ENCODE results near the gene KPNA1. TPM values are rescaled to one million over a fixed set of nuclear protein-coding genes. Genes with fewer than 3 reads are reported as not detected.

Gene KPNA1
- total and polyA plus RNA-seq, 2 experiments from 2014 or later: 19.8 to 30.1 TPM

DNA sequence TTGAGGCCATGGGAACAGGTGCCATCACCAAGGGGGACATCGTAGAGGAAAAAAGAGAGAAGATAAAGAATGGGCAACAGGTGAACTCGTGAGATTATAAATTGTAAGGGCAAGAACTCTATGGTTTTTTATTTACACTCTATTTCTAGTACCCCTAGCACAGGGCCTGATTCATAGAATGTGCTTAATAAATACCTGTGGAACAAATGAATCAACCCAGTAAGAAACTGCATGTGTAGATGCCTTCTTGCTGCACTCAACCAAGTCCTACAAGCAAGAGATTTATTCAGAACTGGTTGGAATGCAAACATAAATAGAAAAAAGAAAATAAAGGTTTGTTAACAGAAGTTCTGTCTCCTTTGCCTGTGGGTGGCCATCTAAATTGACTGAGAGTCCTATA lies 18.7 kb upstream of the KPNA1 start:
- no peak for TF ChIP-seq STAT1 (IDR thresholded peaks at IDR 0.05; ENCODE audit: unreplicated experiment)
- TF ChIP-seq, protein P1, sequence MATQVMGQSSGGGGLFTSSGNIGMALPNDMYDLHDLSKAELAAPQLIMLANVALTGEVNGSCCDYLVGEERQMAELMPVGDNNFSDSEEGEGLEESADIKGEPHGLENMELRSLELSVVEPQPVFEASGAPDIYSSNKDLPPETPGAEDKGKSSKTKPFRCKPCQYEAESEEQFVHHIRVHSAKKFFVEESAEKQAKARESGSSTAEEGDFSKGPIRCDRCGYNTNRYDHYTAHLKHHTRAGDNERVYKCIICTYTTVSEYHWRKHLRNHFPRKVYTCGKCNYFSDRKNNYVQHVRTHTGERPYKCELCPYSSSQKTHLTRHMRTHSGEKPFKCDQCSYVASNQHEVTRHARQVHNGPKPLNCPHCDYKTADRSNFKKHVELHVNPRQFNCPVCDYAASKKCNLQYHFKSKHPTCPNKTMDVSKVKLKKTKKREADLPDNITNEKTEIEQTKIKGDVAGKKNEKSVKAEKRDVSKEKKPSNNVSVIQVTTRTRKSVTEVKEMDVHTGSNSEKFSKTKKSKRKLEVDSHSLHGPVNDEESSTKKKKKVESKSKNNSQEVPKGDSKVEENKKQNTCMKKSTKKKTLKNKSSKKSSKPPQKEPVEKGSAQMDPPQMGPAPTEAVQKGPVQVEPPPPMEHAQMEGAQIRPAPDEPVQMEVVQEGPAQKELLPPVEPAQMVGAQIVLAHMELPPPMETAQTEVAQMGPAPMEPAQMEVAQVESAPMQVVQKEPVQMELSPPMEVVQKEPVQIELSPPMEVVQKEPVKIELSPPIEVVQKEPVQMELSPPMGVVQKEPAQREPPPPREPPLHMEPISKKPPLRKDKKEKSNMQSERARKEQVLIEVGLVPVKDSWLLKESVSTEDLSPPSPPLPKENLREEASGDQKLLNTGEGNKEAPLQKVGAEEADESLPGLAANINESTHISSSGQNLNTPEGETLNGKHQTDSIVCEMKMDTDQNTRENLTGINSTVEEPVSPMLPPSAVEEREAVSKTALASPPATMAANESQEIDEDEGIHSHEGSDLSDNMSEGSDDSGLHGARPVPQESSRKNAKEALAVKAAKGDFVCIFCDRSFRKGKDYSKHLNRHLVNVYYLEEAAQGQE (IDR thresholded peaks at IDR 0.05; ENCODE audit: unreplicated experiment): no peak
- TF ChIP-seq NANOG (IDR thresholded peaks at IDR 0.05; ENCODE audit: borderline replicate concordance): no peak
- TF ChIP-seq, protein P2, sequence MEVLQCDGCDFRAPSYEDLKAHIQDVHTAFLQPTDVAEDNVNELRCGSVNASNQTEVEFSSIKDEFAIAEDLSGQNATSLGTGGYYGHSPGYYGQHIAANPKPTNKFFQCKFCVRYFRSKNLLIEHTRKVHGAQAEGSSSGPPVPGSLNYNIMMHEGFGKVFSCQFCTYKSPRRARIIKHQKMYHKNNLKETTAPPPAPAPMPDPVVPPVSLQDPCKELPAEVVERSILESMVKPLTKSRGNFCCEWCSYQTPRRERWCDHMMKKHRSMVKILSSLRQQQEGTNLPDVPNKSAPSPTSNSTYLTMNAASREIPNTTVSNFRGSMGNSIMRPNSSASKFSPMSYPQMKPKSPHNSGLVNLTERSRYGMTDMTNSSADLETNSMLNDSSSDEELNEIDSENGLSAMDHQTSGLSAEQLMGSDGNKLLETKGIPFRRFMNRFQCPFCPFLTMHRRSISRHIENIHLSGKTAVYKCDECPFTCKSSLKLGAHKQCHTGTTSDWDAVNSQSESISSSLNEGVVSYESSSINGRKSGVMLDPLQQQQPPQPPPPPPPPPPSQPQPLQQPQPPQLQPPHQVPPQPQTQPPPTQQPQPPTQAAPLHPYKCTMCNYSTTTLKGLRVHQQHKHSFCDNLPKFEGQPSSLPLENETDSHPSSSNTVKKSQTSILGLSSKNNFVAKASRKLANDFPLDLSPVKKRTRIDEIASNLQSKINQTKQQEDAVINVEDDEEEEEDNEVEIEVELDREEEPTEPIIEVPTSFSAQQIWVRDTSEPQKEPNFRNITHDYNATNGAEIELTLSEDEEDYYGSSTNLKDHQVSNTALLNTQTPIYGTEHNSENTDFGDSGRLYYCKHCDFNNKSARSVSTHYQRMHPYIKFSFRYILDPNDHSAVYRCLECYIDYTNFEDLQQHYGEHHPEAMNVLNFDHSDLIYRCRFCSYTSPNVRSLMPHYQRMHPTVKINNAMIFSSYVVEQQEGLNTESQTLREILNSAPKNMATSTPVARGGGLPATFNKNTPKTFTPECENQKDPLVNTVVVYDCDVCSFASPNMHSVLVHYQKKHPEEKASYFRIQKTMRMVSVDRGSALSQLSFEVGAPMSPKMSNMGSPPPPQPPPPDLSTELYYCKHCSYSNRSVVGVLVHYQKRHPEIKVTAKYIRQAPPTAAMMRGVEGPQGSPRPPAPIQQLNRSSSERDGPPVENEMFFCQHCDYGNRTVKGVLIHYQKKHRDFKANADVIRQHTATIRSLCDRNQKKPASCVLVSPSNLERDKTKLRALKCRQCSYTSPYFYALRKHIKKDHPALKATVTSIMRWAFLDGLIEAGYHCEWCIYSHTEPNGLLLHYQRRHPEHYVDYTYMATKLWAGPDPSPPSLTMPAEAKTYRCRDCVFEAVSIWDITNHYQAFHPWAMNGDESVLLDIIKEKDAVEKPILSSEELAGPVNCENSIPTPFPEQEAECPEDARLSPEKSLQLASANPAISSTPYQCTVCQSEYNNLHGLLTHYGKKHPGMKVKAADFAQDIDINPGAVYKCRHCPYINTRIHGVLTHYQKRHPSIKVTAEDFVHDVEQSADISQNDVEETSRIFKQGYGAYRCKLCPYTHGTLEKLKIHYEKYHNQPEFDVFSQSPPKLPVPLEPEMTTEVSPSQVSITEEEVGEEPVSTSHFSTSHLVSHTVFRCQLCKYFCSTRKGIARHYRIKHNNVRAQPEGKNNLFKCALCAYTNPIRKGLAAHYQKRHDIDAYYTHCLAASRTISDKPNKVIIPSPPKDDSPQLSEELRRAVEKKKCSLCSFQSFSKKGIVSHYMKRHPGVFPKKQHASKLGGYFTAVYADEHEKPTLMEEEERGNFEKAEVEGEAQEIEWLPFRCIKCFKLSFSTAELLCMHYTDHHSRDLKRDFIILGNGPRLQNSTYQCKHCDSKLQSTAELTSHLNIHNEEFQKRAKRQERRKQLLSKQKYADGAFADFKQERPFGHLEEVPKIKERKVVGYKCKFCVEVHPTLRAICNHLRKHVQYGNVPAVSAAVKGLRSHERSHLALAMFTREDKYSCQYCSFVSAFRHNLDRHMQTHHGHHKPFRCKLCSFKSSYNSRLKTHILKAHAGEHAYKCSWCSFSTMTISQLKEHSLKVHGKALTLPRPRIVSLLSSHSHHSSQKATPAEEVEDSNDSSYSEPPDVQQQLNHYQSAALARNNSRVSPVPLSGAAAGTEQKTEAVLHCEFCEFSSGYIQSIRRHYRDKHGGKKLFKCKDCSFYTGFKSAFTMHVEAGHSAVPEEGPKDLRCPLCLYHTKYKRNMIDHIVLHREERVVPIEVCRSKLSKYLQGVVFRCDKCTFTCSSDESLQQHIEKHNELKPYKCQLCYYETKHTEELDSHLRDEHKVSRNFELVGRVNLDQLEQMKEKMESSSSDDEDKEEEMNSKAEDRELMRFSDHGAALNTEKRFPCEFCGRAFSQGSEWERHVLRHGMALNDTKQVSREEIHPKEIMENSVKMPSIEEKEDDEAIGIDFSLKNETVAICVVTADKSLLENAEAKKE (CRISPR knock-in tag; IDR thresholded peaks at IDR 0.05): no peak
- no peak for TF ChIP-seq EZH2phosphoT487 (IDR thresholded peaks at IDR 0.05; ENCODE audit: unreplicated experiment)
- no peak for TF ChIP-seq EZH2 (IDR thresholded peaks at IDR 0.05; ENCODE audit: low read depth, unreplicated experiment)
- TF ChIP-seq, protein P3, sequence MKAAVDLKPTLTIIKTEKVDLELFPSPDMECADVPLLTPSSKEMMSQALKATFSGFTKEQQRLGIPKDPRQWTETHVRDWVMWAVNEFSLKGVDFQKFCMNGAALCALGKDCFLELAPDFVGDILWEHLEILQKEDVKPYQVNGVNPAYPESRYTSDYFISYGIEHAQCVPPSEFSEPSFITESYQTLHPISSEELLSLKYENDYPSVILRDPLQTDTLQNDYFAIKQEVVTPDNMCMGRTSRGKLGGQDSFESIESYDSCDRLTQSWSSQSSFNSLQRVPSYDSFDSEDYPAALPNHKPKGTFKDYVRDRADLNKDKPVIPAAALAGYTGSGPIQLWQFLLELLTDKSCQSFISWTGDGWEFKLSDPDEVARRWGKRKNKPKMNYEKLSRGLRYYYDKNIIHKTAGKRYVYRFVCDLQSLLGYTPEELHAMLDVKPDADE (IDR thresholded peaks at IDR 0.05): no peak
- TF ChIP-seq POLR2AphosphoS5 (IDR thresholded peaks at IDR 0.05; ENCODE audit: low read depth): no peak
- Histone ChIP-seq H3K4me1 (ENCODE audit: insufficient read depth) (peaks cover 19% of the 10 kb centered on the region), H3K4me2 (no peak overlapping the region), H2AFZ (no peak overlapping the region), H3K9me2 (ENCODE audit: insufficient read depth) (no peaks in the 10 kb centered on the region), H3K4me3 (no peak overlapping the region), H3K27ac (ENCODE audit: low read depth) (no peak overlapping the region), H3K36me3 (ENCODE audit: insufficient read depth) (no peaks in the 10 kb centered on the region), H3F3A (replicated peaks; ENCODE audit: low read depth) (no peaks in the 10 kb centered on the region), H3K79me2 (replicated peaks; ENCODE audit: insufficient read depth) (no peaks in the 10 kb centered on the region), H4K20me1 (replicated peaks; ENCODE audit: insufficient read depth) (no peaks in the 10 kb centered on the region), H3K27me3 (ENCODE audit: insufficient read depth) (no peaks in the 10 kb centered on the region)
- Mint-ChIP-seq H3K4me3 (no peak overlapping the region), H3K27ac (no peak overlapping the region), H3K9me3 (no peaks in the 10 kb centered on the region), H3K27me3 (ENCODE audit: insufficient read depth, low read depth, poor library complexity) (peaks cover 10% of the 10 kb centered on the region), H3K36me3 (ENCODE audit: low read depth) (no peaks in the 10 kb centered on the region), H3K4me1 (peaks cover 29% of the 10 kb centered on the region)
- DNase-seq (ENCODE audit: low spot score) (no peak), ATAC-seq (no peak)

All from GM23338 (cell line).